Middle frontal gyrus (tissue), 1 donor: ENCODE data around the gene CHKA.

Experiments
- DNase-seq: peaks from one replicate; pipeline ENCODE4 v3.0.0-alpha.2; 2015; ENCODE audit warnings: low spot score; ENCODE audit errors: extremely low spot score

Gene CHKA

DNA sequence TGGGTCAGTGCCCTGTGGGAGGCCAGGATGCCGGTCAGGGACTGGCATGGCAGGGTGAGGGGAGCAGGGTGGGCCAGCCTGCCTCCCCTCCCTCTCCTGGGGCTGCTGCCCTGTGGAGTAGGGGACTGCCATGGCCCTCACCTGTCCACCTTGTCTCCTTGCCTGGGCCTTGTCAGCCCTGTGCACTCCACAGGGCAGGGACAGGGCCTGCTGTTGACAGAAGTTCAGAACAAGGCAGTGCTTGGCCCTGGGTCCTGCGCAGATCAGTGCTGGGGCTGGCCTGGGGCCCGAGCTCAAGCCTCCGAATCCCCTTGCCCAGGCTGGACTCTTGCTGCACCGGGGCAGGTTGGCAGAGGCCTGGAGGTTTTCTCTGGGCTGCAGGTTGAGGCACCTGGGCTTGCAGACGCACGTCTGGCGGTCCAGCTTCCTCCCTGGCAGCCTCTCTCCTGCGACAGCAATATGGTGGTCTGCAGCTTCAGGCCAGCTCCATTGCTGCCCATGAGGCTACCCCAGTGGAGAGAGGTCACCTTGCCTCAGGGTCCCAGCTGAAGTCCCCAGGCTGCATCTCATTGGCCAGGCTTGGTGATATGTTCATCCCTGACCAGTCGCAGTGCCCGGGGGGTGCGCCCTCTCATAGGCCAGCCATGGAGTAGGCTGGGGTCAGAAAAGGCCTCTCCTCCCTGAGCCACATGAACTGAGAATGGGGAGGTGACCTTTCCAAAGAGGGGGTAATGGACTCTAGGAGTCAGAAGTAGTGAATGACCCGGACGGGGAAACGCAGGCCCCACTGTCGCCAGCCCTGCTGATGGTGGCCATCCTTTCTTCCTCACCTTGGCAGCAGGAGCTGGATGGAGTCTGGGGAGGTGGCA, 21.5 kb upstream of the CHKA start:
- DNase-seq: no peak

DNA sequence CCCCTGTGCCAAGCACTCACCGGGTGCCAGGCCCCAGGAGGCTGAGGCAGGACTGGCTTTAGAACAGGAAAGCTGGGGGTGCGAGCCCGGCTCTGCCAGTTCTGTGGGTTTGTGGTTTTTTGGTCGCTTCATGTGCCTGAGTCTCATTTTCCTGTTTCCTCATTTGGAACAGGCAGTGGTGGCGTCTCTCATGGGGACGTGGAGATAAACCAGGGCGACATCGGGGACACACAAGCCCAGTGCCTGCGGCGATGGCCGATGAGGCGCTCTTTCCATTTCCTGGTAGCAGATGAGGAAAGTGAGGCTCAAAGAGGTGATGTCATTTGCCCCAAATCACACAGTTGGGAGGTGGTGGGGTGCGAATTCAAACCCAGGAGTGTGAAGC, 20.8 kb upstream of the CHKA start:
- DNase-seq: no peak

GRCh38 chr11:68141246-68142027, 20.2 kb upstream of the CHKA start:
- DNase-seq: no peak

DNA sequence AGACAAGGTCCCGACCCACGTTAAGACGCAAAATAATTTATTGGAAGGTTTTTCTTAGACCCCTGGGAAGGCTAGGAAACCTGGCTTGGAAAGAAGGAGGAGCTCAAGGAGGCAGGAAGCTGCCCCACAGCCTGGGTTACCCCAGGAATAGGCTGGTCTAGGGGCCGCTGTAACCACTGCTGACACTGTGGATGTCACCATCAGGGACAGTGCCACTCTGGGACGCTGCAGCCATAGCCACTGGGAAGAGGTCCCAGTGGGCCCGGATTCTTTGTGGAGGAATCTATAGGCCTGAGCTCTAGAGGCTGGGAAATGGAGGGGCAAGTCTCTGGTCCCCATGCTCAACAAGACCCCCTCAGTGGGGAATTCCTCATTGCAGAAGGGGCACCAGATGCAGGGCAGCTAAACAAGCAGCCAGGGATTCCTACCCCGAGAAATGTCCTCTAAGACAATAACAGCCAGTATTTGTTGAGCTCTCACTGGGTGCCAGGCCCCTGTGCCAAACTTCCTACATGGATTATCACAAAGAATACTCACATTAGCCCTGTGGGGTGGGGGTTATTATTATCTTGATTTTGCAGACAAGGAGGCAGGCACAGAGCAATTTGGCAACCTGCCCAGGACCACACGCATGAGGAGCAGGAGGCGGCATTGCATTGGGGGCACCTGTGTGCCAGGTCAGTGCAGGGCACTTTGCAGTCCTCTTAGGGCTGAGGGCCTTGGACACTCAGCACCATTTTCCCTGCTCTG, 19.5 kb upstream of the CHKA start:
- DNase-seq: no peak

GRCh38 chr11:68138237-68138636, 17.0 kb upstream of the CHKA start:
- no peak for DNase-seq

GRCh38 chr11:68137833-68138232, 16.6 kb upstream of the CHKA start:
- DNase-seq: no peak

DNA sequence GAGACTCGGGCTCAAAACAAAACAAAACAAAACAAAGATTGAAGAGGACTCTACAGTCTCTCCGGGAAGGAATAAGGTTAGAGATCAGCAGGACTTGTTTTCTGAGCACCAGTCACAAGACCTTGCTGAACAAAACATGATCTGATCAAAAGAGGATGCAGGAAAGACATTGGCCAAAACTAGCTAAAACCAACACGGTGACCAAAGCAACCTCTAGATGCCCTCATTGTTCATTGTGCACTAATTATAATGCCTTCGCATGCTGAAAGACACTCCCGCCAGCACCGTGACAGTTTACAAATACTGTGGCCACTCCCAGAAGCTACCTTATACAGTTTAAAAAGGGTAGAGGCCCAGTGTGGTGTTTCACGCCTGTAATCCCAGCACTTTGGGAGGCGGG, 15.7 kb upstream of the CHKA start:
- DNase-seq: no peak

GRCh38 chr11:68135161-68135560, 14.0 kb upstream of the CHKA start:
- no peak for DNase-seq

GRCh38 chr11:68133761-68134160, 12.6 kb upstream of the CHKA start:
- no peak for DNase-seq

- no peak for DNase-seq
Observed at GRCh38 chr11:68130121-68130520, 8.9 kb upstream of the CHKA start.

DNA sequence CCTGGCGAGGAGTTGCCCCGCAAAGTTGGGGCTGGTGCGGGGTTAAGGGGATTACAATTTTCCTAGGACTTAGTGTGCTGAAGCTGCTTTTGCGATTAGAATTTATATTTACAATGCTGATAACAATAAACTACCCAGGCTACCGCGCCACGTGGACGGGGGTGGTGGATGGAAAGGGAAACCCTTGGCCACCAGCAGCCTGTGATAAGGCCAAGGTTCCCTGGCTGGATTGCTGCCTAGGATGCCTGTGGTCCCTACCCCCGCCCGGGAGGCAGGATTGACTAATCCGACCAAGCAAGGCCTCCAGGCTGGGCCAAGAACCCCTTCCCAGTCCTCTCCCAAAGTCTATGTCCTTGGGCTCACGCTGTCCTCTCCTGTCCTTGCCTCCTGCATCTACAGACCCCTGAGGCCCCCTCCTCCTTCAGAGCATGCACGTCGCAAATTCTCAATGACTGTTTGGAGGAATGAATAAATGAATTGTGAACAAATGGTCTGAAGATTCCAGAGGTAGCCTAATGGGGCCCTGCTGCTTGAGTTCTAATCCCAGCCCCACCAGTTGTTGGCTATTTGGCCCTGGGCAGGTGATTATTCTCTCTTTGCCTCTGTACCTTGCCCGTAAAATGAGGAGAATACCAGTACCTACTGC, 7.6 kb upstream of the CHKA start:
- DNase-seq: no peak

DNA sequence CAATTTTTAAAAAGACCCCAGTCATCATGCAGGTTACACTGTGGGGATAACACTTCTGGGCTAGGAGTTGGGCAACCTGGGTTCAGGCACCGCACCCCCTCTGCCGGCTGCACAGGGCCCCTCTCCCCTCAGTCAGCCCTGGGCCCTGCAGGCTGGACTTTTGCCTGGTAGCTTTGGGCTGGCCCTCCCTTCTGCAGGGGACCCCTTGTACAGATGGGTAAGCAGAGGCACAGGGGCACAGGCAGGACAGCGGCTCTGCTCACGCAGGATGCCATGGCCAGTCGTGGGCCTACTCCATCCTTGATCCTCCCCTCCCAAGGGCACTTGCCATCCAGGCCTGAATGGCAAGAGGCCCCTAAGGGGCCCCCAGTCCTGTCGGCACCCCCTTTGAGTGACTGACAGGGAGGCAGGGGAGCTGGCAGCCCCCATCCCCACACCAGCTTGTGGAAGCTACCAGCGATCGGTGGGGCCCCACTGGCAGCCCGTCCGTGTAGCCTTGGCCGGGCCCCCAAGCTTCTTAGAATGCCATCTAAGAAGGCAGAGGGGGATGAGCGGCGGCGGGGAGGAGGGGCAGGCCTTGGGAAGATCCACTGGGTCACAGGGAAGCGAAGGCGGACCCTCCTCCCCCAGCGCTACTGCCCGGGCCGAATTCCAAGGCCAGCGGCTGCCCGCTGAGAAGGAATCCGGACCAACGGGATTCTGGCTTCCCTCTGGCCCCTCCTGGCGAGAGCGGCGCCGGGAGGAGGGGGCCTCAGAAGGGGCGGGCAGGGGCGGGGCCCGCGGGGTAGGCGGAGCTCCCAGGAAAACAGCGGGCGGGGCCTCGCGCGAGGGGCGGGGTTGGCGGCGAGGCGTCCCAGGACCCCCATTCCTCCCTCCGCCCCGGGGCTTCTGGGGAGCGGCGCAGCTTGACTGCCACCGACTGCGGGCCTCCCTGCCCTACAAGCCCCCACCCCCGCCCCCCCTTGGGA, 6.8 kb upstream of the CHKA start:
- DNase-seq: peak; percentile 11

GRCh38 chr11:68125164-68125563, 4.0 kb upstream of the CHKA start:
- DNase-seq: no peak

GRCh38 chr11:68122936-68123539, 1.9 kb upstream of the CHKA start:
- DNase-seq: no peak

DNA sequence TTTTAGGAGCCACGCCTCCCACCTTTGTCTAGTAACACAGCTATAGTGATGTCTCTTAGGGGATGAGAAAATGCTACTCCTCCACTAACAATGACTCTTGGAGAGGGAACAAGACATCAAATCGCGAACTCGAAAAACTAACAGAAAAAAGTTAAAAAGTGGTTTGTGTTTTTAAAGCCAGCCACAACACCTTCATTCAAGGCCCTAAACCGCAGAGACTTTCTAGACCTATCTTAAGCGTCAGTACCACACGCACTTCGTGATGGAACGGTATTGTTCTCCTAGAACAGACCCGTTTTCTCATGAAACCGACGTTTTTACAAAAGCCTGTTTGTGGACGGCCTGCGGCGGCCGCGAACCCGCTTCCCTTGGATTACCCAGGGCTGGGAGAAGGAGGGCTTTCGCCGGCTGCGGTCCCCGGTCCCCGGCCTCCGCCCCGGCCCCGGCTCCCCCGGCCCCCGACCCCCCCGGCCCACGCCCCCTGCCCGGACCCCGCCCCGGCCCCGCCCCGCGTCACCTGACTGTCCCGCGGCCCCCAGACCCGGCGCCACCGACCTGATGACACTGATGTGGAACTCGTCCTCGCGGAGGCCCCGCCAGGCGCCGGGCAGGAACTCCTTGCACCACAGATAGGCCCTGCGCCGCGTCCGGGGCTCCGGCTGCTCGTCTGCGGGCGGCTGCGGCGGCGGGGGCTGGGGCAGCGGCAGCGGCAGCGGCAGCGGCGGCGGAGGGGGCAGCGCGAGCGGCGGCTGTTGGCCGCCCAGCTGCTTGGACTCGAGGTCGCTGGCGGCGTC, 718 bp downstream of the CHKA start:
- no peak for DNase-seq

DNA sequence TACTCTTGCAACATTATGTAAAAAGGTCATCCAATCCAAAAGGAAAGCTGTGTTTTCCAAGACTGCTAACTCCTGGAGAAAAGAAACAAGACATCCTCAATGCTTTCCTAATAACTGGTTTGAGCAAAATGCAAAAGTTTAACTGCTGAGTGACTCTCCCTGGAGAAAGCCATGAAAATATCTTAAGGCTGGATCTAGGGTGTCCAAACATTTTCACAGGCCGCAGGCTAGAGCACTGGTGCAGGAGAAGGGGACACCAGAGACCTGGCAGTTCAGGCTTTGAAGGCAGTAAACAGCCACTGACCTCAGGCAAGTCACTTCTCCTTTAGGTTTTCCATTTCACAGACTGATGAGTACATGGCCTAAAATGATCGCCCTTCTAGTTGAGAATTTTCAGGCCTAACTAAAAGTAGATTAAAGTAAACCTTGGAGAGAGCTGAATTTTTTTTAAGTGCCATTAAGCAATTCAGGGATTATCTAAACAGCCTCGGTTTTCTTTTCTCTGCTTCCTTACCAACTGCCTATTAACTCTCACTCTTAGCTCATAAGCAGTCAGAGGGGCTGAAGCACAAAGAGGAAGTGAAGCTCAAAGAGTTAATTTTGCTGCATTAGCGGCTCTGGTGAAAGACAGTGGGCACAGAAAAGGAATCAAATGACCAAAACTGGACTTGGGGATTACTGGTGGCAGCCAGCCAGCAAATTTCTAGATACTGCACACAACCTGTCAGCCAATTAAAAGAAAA, 2.3 kb downstream of the CHKA start:
- no peak for DNase-seq

DNA sequence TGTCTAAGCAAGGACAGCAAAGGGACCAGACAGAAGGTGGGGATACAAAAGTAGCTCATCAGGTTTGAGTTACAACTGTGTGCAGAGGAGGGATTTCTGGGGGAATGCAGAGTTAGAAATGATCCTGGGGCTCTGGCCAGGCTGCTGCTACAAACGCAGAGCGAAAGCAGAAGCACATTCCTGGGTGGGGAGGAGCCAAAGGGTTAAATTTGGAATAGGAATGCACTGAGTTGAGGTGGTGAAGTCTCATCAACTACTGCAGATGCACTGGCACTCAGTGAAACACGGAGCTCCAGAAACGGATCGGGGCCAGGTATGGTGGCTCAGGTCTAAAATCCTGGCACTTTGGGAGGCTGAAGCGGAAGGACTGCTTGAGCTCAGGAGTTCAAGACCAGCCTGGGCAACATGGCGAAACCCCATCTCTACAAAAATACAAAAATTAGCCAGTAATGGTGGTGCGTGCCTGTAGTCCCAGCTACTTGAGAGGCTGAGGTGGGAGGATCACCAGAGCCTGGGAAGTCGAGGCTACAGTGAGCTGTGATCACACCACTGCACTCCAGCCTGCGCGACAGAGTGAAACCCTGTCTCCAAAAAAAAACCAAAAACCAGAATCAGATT, 3.2 kb downstream of the CHKA start:
- no peak for DNase-seq

GRCh38 chr11:68116974-68117373, 4.2 kb downstream of the CHKA start:
- no peak for DNase-seq
